ENCODE results near the gene VRK3.

GRCh38 chr19:49985871-49986270, 39.3 kb downstream of the VRK3 start:
- TF ChIP-seq CTCF (conservative IDR thresholded peaks at IDR 0.05; ENCODE audit: low read length): no peak
- no peak for TF ChIP-seq EZH2phosphoT487 (IDR thresholded peaks at IDR 0.05; ENCODE audit: borderline replicate concordance)
